RWPE2 (cell line): ENCODE data around the gene PSMD12.

Experiments used
- ATAC-seq: fragments of 200-7000 bp; cut with Tn5 transposase; 3 replicates; pipeline ENCODE4 v1.9.1; 2021; ENCODE audit warnings: low read depth
- DNase-seq: peaks from one replicate; pipeline ENCODE4 v3.0.0-alpha.2; 2020; ENCODE audit warnings: low spot score
- H3K27ac ChIP-seq: fragments of 450-650 bp; 2 replicates; pipeline ENCODE4 v1.5.1; 2017; ENCODE audit warnings: mild to moderate bottlenecking; ENCODE audit not compliant: poor library complexity, severe bottlenecking
- H3K27me3 ChIP-seq: fragments of 250-450 bp; sonication (Bioruptor Pico); 2 replicates; pipeline ENCODE4 v1.5.1; 2021; ENCODE audit warnings: mild to moderate bottlenecking, moderate library complexity; ENCODE audit not compliant: insufficient read depth, poor library complexity, severe bottlenecking
- H3K36me3 ChIP-seq: fragments of 250-450 bp; sonication (Bioruptor Pico); 2 replicates; pipeline ENCODE4 v1.5.1; 2020; ENCODE audit warnings: low read depth, mild to moderate bottlenecking, moderate library complexity
- H3K4me1 ChIP-seq: fragments of 250-450 bp; sonication (Bioruptor Pico); 2 replicates; pipeline ENCODE4 v1.5.1; 2021; ENCODE audit warnings: mild to moderate bottlenecking, moderate library complexity; ENCODE audit not compliant: insufficient read depth, poor library complexity, severe bottlenecking
- H3K4me3 ChIP-seq: fragments of 250-450 bp; sonication (Bioruptor Pico); 2 replicates; pipeline ENCODE4 v1.5.1; 2021; ENCODE audit warnings: mild to moderate bottlenecking, moderate library complexity; ENCODE audit not compliant: severe bottlenecking
- H3K9me3 ChIP-seq: fragments of 250-450 bp; sonication (Bioruptor Pico); 2 replicates; pipeline ENCODE4 v1.5.1; 2021; ENCODE audit warnings: mild to moderate bottlenecking, moderate library complexity; ENCODE audit not compliant: severe bottlenecking
- TF ChIP-seq, protein P1 (sequence below): fragments of 450-650 bp; IDR thresholded peaks from one replicate; pipeline ENCODE4 v1.5.1; 2017; ENCODE audit warnings: mild to moderate bottlenecking, moderate library complexity; ENCODE audit not compliant: poor library complexity, severe bottlenecking

PSMD12 gene

GRCh38 chr17:67403065-67403464 is 36.7 kb upstream of the PSMD12 start:
- Histone ChIP-seq H3K9me3 (no peaks in the 10 kb centered on the region), H3K4me1 (peaks cover 2% of the 10 kb centered on the region), H3K27ac (no peak overlapping the region), H3K27me3 (no peaks in the 10 kb centered on the region), H3K4me3 (no peak overlapping the region), H3K36me3 (no peaks in the 10 kb centered on the region)
- TF ChIP-seq, protein P1, sequence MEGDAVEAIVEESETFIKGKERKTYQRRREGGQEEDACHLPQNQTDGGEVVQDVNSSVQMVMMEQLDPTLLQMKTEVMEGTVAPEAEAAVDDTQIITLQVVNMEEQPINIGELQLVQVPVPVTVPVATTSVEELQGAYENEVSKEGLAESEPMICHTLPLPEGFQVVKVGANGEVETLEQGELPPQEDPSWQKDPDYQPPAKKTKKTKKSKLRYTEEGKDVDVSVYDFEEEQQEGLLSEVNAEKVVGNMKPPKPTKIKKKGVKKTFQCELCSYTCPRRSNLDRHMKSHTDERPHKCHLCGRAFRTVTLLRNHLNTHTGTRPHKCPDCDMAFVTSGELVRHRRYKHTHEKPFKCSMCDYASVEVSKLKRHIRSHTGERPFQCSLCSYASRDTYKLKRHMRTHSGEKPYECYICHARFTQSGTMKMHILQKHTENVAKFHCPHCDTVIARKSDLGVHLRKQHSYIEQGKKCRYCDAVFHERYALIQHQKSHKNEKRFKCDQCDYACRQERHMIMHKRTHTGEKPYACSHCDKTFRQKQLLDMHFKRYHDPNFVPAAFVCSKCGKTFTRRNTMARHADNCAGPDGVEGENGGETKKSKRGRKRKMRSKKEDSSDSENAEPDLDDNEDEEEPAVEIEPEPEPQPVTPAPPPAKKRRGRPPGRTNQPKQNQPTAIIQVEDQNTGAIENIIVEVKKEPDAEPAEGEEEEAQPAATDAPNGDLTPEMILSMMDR: no peak
- no peak for DNase-seq
- no peak for ATAC-seq

- no peak overlapping the region for H3K4me3 ChIP-seq
- DNase-seq (no peak), ATAC-seq (no peak)
- no peak overlapping the region for H3K27ac ChIP-seq
- no peaks in the 10 kb centered on the region for H3K9me3 ChIP-seq
- H3K36me3 ChIP-seq: no peaks in the 10 kb centered on the region
- no peaks in the 10 kb centered on the region for H3K4me1 ChIP-seq
- H3K27me3 ChIP-seq: no peaks in the 10 kb centered on the region
- TF ChIP-seq, protein P1: no peak
Measured at GRCh38 chr17:67401598-67402504, 35.5 kb upstream of the PSMD12 start.

GRCh38 chr17:67401106-67401505 is 34.7 kb upstream of the PSMD12 start:
- ATAC-seq (no peak), DNase-seq (no peak)
- TF ChIP-seq, protein P1: no peak
- Histone ChIP-seq H3K4me3 (no peak overlapping the region), H3K4me1 (no peaks in the 10 kb centered on the region), H3K36me3 (no peaks in the 10 kb centered on the region), H3K27me3 (no peaks in the 10 kb centered on the region), H3K27ac (no peak overlapping the region), H3K9me3 (no peaks in the 10 kb centered on the region)

DNA sequence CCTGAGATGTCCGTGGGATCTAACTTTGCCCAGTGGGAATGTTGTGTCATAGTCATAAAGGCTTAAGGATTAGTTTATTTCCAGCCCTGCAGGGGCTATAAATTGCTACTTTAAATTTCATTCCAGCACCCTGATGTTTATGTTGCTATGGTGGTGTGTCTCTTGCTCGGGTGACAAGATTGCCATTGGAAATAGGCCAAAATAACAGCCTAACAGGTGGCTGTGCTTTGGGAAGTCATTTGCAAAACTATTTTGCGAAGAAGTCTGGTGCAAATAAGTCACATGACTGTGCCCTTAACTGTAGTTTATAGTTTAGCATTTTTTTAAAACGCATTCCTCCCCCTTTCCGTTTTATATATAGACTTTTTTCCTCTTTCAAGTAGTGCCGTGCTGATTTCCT is 33.8 kb upstream of the PSMD12 start:
- H3K4me3 ChIP-seq: no peak overlapping the region
- H3K27ac ChIP-seq: no peak overlapping the region
- no peaks in the 10 kb centered on the region for H3K9me3 ChIP-seq
- no peaks in the 10 kb centered on the region for H3K36me3 ChIP-seq
- no peaks in the 10 kb centered on the region for H3K4me1 ChIP-seq
- no peak for DNase-seq
- no peaks in the 10 kb centered on the region for H3K27me3 ChIP-seq
- no peak for ATAC-seq
- TF ChIP-seq, protein P1: no peak

- no peaks in the 10 kb centered on the region for H3K27me3 ChIP-seq
- H3K4me1 ChIP-seq: no peaks in the 10 kb centered on the region
- no peaks in the 10 kb centered on the region for H3K9me3 ChIP-seq
- ATAC-seq (no peak), DNase-seq (no peak)
- no peaks in the 10 kb centered on the region for H3K36me3 ChIP-seq
- TF ChIP-seq, protein P1: no peak
- no peak overlapping the region for H3K27ac ChIP-seq
- H3K4me3 ChIP-seq: no peak overlapping the region
Measured at GRCh38 chr17:67399676-67400075, 33.3 kb upstream of the PSMD12 start.
